Measurements from ENCODE around the gene TINCR. TPM values are rescaled to one million over a fixed set of nuclear protein-coding genes. Genes with fewer than 3 reads are reported as not detected.

Gene TINCR
- total RNA-seq, 2 experiments from 2014 or later, result 0.60 to 1.2 TPM

- CTCF ChIA-PET (ENCODE audit: unreplicated experiment), result no interaction called here
- H3K4me3 ChIP-seq (ENCODE audit: low read depth, low read length, poor library complexity, severe bottlenecking), result no peak overlapping the region
- no peaks in the 10 kb centered on the region for H3K79me2 ChIP-seq (ENCODE audit: insufficient read depth, low read depth, low read length)
- H3K36me3 ChIP-seq (ENCODE audit: insufficient read depth, low read length), result peaks cover 98% of the 10 kb centered on the region
- no peaks in the 10 kb centered on the region for H3K4me1 ChIP-seq (ENCODE audit: insufficient read depth, low read length, poor library complexity, severe bottlenecking)
- no peaks in the 10 kb centered on the region for H3K9me3 ChIP-seq (ENCODE audit: low read length)
- POLR2A ChIA-PET, result no interaction called here
- H3K9me2 ChIP-seq (ENCODE audit: insufficient read depth, low read length), result no peaks in the 10 kb centered on the region
- H3K27ac ChIP-seq (ENCODE audit: low read depth, low read length, poor library complexity, severe bottlenecking), result no peak overlapping the region
- no peaks in the 10 kb centered on the region for H4K20me1 ChIP-seq (ENCODE audit: insufficient read depth, low read length)
- no peak for DNase-seq (ENCODE audit: low spot score)
- TF ChIP-seq EZH2phosphoT487 (IDR thresholded peaks at IDR 0.05; ENCODE audit: borderline replicate concordance, low read depth, low read length) (no peak), CTCF (conservative IDR thresholded peaks at IDR 0.05; ENCODE audit: low read length) (no peak)
- intact Hi-C loops (cut with micrococcal nuclease; ENCODE audit: unreplicated experiment), result no loop called here
- no peak overlapping the region for H3K4me2 ChIP-seq (ENCODE audit: low read length)
- BruUV-seq (replicated peaks), result no TSS peak
- no peak overlapping the region for H2AFZ ChIP-seq (ENCODE audit: low read length)
These were observed 22.6 kb upstream of the TINCR start for GRCh38 chr19:5590151-5590864.

GRCh38 chr19:5588906-5589676, 21.3 kb upstream of the TINCR start:
- Histone ChIP-seq H3K79me2 (ENCODE audit: insufficient read depth, low read depth, low read length) (no peaks in the 10 kb centered on the region), H3K9me2 (ENCODE audit: insufficient read depth, low read length) (no peaks in the 10 kb centered on the region), H3K4me3 (ENCODE audit: low read depth, low read length, poor library complexity, severe bottlenecking) (no peak overlapping the region), H2AFZ (ENCODE audit: low read length) (no peak overlapping the region), H4K20me1 (ENCODE audit: insufficient read depth, low read length) (no peaks in the 10 kb centered on the region), H3K36me3 (ENCODE audit: insufficient read depth, low read length) (peaks cover 95% of the 10 kb centered on the region), H3K27ac (ENCODE audit: low read depth, low read length, poor library complexity, severe bottlenecking) (no peak overlapping the region), H3K4me2 (ENCODE audit: low read length) (no peak overlapping the region), H3K4me1 (ENCODE audit: insufficient read depth, low read length, poor library complexity, severe bottlenecking) (no peaks in the 10 kb centered on the region), H3K9me3 (ENCODE audit: low read length) (no peaks in the 10 kb centered on the region)
- intact Hi-C loops (cut with micrococcal nuclease; ENCODE audit: unreplicated experiment), result no loop called here
- TF ChIP-seq EZH2phosphoT487 (IDR thresholded peaks at IDR 0.05; ENCODE audit: borderline replicate concordance, low read depth, low read length) (no peak), CTCF (conservative IDR thresholded peaks at IDR 0.05; ENCODE audit: low read length) (no peak)
- DNase-seq (ENCODE audit: low spot score), result no peak
- ChIA-PET CTCF (ENCODE audit: unreplicated experiment) (no interaction called here), POLR2A (no interaction called here)
- no TSS peak for BruUV-seq (replicated peaks)

- no peaks in the 10 kb centered on the region for H3K9me2 ChIP-seq (ENCODE audit: insufficient read depth, low read length)
- ChIA-PET POLR2A (no interaction called here), CTCF (ENCODE audit: unreplicated experiment) (no interaction called here)
- H4K20me1 ChIP-seq (ENCODE audit: insufficient read depth, low read length), result no peaks in the 10 kb centered on the region
- H3K9me3 ChIP-seq (ENCODE audit: low read length), result no peaks in the 10 kb centered on the region
- H2AFZ ChIP-seq (ENCODE audit: low read length), result no peak overlapping the region
- H3K4me2 ChIP-seq (ENCODE audit: low read length), result no peak overlapping the region
- peaks cover 93% of the 10 kb centered on the region for H3K36me3 ChIP-seq (ENCODE audit: insufficient read depth, low read length)
- H3K79me2 ChIP-seq (ENCODE audit: insufficient read depth, low read depth, low read length), result no peaks in the 10 kb centered on the region
- BruUV-seq (replicated peaks), result no TSS peak
- H3K4me1 ChIP-seq (ENCODE audit: insufficient read depth, low read length, poor library complexity, severe bottlenecking), result no peaks in the 10 kb centered on the region
- H3K27ac ChIP-seq (ENCODE audit: low read depth, low read length, poor library complexity, severe bottlenecking), result no peak overlapping the region
- TF ChIP-seq CTCF (conservative IDR thresholded peaks at IDR 0.05; ENCODE audit: low read length) (no peak), EZH2phosphoT487 (IDR thresholded peaks at IDR 0.05; ENCODE audit: borderline replicate concordance, low read depth, low read length) (no peak)
- intact Hi-C loops (cut with micrococcal nuclease; ENCODE audit: unreplicated experiment), result no loop called here
- DNase-seq (ENCODE audit: low spot score), result no peak
- H3K4me3 ChIP-seq (ENCODE audit: low read depth, low read length, poor library complexity, severe bottlenecking), result no peak overlapping the region
These were observed 20.7 kb upstream of the TINCR start for GRCh38 chr19:5588441-5588840.

Data from OCI-LY7 (cell line).